Measurements from ENCODE around the gene MIF4GD.
"Not testable (repeated sequence)": the region's sequence is repeated elsewhere in the genome, so short reads cannot be mapped to it uniquely, and the experiment has no call there.

The MIF4GD gene

DNA sequence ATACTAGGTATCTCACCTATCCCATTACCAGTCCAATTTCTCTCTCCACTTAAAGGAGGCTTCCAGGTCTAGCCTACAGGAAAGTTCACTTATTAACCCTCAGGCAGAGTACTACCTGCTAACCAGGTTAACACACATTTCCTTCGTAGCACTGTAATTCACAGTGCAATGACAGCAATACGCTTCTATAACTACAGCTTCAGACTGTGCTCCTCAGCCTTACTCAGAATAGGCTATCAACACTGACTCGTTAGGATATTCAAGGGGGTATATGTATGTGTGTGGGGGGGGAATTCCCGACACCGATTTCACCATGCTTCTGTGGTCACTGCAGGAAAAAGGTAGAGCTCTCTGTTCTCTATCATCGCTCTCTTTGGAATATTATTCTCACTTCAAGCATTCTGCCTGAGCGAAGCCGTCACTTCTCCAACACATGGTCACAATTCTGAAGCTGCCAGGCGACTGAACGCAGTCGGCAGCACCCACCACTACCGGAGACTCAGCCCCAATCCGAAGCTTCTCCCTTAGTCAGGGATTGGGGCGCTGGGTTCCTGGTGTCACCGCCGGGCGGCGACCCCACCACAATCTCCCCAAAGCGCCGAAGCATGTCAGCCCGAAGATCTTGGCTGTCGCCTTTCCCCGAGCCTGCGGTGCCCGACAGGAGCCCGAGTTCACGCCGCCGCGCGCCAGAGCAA lies 10.2 kb downstream of the MIF4GD start:
- no peak for DNase-seq (ENCODE audit: low read depth, low spot score)

- DNase-seq (ENCODE audit: low read depth, low spot score) = not testable (repeated sequence)
Observed at GRCh38 chr17:75257228-75257627, 13.8 kb downstream of the MIF4GD start.

- DNase-seq (ENCODE audit: low read depth, low spot score) = not testable (repeated sequence)
Observed at GRCh38 chr17:75255954-75256698, 14.9 kb downstream of the MIF4GD start.

DNA sequence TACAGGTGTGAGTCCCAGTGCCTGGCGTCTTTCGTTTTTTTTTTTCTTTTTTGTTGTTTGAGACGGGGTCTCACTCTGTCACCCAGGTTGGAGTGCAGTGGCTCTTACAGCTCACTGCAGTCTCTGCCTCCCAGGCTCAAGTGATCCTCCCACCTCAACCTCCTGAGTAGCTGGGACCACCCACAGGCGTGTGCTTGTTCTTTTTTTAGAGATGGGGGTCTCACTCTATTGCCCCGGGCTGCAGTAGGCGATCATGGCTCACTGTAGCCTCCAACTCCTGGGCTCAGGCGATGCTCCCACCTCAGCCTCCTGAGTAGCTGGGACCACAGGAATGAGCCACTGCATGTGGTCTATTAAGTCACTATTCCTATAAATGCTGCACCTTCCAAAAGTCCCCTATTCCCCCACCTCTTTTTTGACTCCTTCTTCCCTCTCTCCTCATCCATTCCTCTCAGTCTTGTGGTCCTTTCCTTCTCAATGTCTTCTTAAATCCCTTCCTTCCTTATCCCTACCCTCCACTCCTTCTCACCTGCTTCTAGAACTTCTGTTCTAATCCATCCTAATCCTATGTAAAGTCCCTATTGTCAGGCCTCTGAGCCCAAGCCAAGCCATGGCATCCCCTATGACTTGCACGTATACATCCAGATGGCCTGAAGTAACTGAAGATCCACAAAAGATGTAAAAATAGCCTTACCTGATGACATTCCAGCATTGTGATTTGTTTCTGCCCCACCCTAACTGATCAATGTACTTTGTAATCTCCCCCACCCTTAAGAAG lies 18.8 kb downstream of the MIF4GD start:
- no peak for DNase-seq (ENCODE audit: low read depth, low spot score)

DNA sequence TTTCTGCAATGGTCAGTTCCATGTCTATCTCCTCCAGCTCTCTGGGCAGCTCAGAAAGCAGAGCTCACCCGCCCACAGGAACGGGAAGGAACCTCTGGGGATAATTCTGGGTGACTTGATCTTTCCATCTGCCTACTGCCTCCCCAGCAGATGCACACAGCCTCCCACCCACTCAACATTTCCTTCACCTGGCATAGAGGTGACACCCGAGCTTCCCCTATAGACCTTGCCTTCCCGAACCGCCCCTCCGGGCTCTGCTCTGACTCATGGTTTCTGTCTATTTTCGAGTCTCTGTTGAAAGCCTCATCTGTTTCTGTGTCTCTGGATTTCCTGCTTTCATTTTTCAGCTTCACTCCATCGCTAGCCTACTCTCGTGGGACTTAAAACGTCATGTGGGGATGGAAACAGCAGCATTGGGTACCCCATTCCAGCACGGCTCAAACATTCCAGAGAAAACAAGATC lies 21.0 kb downstream of the MIF4GD start:
- DNase-seq (ENCODE audit: low read depth, low spot score) = no peak

GRCh38 chr17:75249564-75249963 lies 21.5 kb downstream of the MIF4GD start:
- DNase-seq (ENCODE audit: low read depth, low spot score) = no peak

DNA sequence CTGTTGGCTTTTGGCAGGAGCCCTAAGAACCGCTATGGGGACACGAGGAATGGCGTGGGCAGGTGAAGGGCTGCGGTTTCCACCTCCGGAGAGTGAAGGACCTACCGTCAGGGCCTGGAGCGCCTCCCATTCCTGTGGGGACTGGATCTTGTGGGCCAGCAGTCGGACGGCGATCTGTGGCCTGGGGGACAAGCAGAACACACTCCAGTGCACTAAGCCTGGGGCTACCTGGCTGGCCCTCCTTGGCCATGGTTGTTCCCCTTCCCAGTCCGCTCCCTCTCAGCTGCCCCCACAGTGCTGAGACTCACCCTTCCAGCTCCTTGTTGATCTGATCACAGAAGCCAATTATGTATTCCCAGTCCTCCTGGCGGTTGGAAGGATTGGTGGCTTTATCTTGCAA lies 24.6 kb downstream of the MIF4GD start:
- DNase-seq (ENCODE audit: low read depth, low spot score) = no peak

- no peak for DNase-seq (ENCODE audit: low read depth, low spot score)
Observed at GRCh38 chr17:75245011-75245410, 26.0 kb downstream of the MIF4GD start.

DNA sequence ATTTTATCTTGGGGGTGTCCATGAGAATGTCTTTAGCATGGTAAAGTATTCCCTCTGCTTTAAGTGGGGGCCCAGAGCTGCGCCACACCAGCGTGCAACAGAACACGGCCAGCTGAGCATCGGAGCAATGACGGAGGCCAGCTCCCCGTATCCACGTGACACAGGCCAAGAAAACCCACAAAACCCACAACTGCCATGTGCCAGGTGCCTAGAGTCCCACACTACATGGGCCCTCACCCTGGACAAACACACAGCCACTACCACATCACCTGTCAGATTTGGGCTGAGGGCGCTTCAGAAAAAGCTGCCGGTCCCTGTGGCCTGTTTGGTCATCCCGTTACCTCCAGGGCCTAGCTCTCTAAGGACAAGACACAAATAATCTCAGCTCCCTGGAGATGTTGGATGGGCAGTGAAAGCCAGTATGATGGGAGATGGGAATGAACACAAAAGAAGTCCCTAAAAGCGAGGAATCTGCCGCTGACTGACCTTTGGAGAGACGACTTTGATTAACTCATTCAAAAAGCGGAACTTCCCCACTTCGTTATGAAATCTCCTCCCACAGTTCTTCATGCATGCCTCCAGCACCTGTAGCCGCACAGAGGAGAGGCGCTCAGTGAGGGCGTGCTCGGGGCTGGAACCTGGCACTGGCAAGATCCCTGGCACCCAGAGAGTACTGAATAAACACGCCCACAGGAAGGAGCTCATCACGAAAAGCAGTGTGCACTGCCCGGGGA lies 26.7 kb downstream of the MIF4GD start:
- DNase-seq (ENCODE audit: low read depth, low spot score) = no peak

- no peak for DNase-seq (ENCODE audit: low read depth, low spot score)
Observed at GRCh38 chr17:75242461-75243042, 28.5 kb downstream of the MIF4GD start.

- DNase-seq (ENCODE audit: low read depth, low spot score) = no peak
Observed at GRCh38 chr17:75241996-75242460, 29.0 kb downstream of the MIF4GD start.

DNA sequence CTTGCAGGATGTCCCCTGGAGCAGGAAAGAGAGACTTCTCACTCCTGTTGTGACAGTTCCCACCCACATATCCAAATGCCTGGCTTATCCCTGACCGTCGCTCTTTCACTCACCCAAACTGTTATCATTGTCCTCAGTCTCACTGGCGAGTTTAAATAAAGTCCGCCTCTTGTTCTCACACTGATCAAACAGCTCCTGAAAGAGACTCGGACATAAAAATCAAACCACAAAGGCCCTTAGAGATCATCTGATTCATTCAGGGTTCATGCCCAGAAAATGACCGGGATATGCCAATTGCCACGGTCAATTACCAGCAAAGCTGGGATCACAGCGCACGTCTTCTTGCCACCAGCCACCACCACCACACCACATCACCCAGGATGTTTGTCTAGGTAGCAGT lies 29.5 kb downstream of the MIF4GD start:
- DNase-seq (ENCODE audit: low read depth, low spot score) = no peak

- no peak for DNase-seq (ENCODE audit: low read depth, low spot score)
Observed at GRCh38 chr17:75241143-75241430, 29.9 kb downstream of the MIF4GD start.

- DNase-seq (ENCODE audit: low read depth, low spot score) = no peak
Observed at GRCh38 chr17:75240394-75241142, 30.5 kb downstream of the MIF4GD start.

DNA sequence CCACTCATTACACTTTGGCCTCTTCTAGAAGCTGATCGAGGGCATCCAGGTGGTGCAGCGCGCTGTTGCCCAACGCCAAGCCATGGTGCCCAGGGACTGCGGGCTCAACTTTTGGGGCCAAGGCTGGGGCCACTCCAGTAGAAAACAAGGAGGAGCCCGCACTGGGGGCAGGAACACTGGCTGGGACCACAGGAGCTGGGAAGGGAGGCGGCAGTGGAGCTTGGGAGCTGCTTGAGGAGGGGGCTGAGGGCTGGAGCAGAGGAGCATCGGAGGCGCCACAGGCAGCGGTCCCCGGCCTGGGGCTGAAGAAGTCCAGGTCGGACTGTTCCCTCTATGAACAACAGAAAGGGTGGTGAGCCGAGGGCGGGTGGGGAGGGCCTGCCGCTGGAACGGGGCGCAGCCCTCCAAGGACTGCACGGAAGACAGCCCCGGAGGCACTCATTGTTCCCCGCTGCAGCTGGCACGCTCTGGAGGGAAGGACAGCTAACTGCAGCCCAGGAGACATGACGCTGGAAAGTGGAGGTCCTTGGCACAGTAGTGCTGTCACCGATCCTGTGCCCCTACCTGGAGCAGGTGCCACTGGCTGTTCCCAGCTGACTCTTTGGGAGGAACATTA lies 31.1 kb downstream of the MIF4GD start:
- DNase-seq (ENCODE audit: low read depth, low spot score) = no peak

- DNase-seq (ENCODE audit: low read depth, low spot score) = no peak
Observed at GRCh38 chr17:75239214-75239613, 31.8 kb downstream of the MIF4GD start.

DNA sequence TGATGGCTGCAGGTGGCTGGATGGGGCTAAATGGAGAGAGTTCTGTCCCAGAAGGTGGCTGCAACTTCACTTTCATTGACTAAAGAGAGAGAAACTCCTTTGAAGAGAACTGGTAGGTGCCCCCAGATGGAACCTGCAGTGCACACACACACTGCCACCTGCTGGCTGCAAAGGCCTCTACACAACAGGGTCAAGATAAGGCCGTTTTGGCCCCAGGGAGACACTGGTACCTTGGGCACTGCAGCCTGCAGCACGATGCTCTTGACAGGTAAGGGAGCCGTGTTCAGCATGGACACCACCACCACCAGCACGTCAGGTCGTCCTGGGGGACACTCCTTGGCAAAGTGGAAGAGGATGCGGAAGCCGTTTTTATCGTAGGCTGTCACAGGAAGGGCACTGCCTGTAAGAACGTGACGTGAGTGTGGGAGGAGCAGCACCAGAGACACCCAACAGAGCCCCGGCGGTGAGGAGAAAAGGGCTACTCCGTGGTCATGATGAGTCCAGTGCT lies 32.3 kb downstream of the MIF4GD start:
- DNase-seq (ENCODE audit: low read depth, low spot score) = no peak

GRCh38 chr17:75238020-75238580 lies 32.9 kb downstream of the MIF4GD start:
- no peak for DNase-seq (ENCODE audit: low read depth, low spot score)

GRCh38 chr17:75237100-75238014 lies 33.7 kb downstream of the MIF4GD start:
- no peak for DNase-seq (ENCODE audit: low read depth, low spot score)

Data from smooth muscle cell of the brain vasculature (primary cell).